Activated B cell treated with CpG ODN at 0.5 μM for 24 hours (primary cell): Measurements from ENCODE around the gene MTX3. TPM values are rescaled to one million over a fixed set of nuclear protein-coding genes. Genes with fewer than 3 reads are reported as not detected.

ENCODE experiments used
- ATAC-seq: fragments of 200-7000 bp; cut with Tn5 transposase; one replicate; pipeline ENCODE4 v1.10.0; 2021; ENCODE audit warnings: low read depth, mild to moderate bottlenecking, moderate library complexity
- CTCF ChIA-PET: fragments of 350-600 bp; sonication (Branson Sonifier 250); formaldehyde crosslinking; loops from one replicate; lab custom pipeline; 2021; ENCODE audit warnings: antibody characterized with exemption; lab: Charles Lee
- POLR2A ChIA-PET: fragments of 350-600 bp; sonication (Branson Sonifier 250); formaldehyde crosslinking; loops from one replicate; lab custom pipeline; 2021; ENCODE audit warnings: antibody characterized with exemption; lab: Charles Lee
- DNase-seq: peaks from one replicate; pipeline ENCODE4 v3.0.0; 2022
- H3K27ac Mint-ChIP-seq: one replicate; pipeline ENCODE4 v1.8.0; 2020; ENCODE audit warnings: mixed read lengths
- H3K27me3 Mint-ChIP-seq: one replicate; pipeline ENCODE4 v1.8.0; 2021; ENCODE audit warnings: mixed read lengths
- H3K36me3 Mint-ChIP-seq: one replicate; pipeline ENCODE4 v1.8.0; 2021; ENCODE audit warnings: low read depth, mixed read lengths
- H3K4me1 Mint-ChIP-seq: one replicate; pipeline ENCODE4 v1.8.0; 2021; ENCODE audit warnings: mixed read lengths
- H3K4me3 Mint-ChIP-seq: one replicate; pipeline ENCODE4 v1.8.0; 2020; ENCODE audit warnings: mild to moderate bottlenecking, mixed read lengths
- H3K9me3 Mint-ChIP-seq: one replicate; pipeline ENCODE4 v1.8.0; 2020; ENCODE audit warnings: mixed read lengths
- intact Hi-C: fragments of 100-400 bp; cut with micrococcal nuclease; formaldehyde crosslinking; loops from one replicate; pipeline ENCODE4 v1.15.1; 2024
- total RNA-seq: library from RNA; stranded (reverse); gene quantifications from 2 replicates; pipeline ENCODE4 v1.2.3, GENCODE V29; 2022
- TF ChIP-seq, protein P1 (sequence below): fragments of 200-600 bp; IDR thresholded peaks from one replicate; pipeline ENCODE4 v1.8.0; 2022; ENCODE audit warnings: antibody characterized with exemption, mild to moderate bottlenecking

The MTX3 gene
- total RNA-seq, 1 donor from 2014 or later, result 21.4 TPM

GRCh38 chr5:80025069-80025468 is 34.0 kb upstream of the MTX3 start:
- Mint-ChIP-seq H3K27ac (no peak overlapping the region), H3K36me3 (no peaks in the 10 kb centered on the region), H3K4me3 (no peak overlapping the region), H3K27me3 (peaks cover 19% of the 10 kb centered on the region), H3K4me1 (no peaks in the 10 kb centered on the region), H3K9me3 (no peaks in the 10 kb centered on the region)
- POLR2A ChIA-PET, result no interaction called here
- ATAC-seq, result no peak
- TF ChIP-seq, protein P1, sequence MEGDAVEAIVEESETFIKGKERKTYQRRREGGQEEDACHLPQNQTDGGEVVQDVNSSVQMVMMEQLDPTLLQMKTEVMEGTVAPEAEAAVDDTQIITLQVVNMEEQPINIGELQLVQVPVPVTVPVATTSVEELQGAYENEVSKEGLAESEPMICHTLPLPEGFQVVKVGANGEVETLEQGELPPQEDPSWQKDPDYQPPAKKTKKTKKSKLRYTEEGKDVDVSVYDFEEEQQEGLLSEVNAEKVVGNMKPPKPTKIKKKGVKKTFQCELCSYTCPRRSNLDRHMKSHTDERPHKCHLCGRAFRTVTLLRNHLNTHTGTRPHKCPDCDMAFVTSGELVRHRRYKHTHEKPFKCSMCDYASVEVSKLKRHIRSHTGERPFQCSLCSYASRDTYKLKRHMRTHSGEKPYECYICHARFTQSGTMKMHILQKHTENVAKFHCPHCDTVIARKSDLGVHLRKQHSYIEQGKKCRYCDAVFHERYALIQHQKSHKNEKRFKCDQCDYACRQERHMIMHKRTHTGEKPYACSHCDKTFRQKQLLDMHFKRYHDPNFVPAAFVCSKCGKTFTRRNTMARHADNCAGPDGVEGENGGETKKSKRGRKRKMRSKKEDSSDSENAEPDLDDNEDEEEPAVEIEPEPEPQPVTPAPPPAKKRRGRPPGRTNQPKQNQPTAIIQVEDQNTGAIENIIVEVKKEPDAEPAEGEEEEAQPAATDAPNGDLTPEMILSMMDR, result no peak
- CTCF ChIA-PET, result no interaction called here
- intact Hi-C loops, result no loop called here
- DNase-seq, result no peak

GRCh38 chr5:80010754-80011392 is 19.8 kb upstream of the MTX3 start:
- H3K9me3 Mint-ChIP-seq, result peaks cover 2% of the 10 kb centered on the region
- H3K36me3 Mint-ChIP-seq, result peaks cover 4% of the 10 kb centered on the region

GRCh38 chr5:80008995-80009765 is 18.1 kb upstream of the MTX3 start:
- DNase-seq, result no peak
- peaks cover 2% of the 10 kb centered on the region for H3K9me3 Mint-ChIP-seq
- no peaks in the 10 kb centered on the region for H3K4me1 Mint-ChIP-seq
- ChIA-PET CTCF (no interaction called here), POLR2A (no interaction called here)
- peaks cover 4% of the 10 kb centered on the region for H3K36me3 Mint-ChIP-seq
- no peaks in the 10 kb centered on the region for H3K27me3 Mint-ChIP-seq
- ATAC-seq, result no peak
- no peak overlapping the region for H3K27ac Mint-ChIP-seq
- no peak overlapping the region for H3K4me3 Mint-ChIP-seq
- TF ChIP-seq, protein P1, result no peak
- intact Hi-C loops, result no loop called here

More at GRCh38 chr5:80010754-80011392, 19.8 kb upstream of the MTX3 start:
- ATAC-seq (no peak), DNase-seq (no peak)
- CTCF ChIA-PET, result no interaction called here
- no peaks in the 10 kb centered on the region for H3K4me1 Mint-ChIP-seq
- intact Hi-C loops, result no loop called here
- POLR2A ChIA-PET, result no interaction called here
- no peak overlapping the region for H3K4me3 Mint-ChIP-seq
- H3K27ac Mint-ChIP-seq, result no peak overlapping the region
- TF ChIP-seq, protein P1, result no peak
- no peaks in the 10 kb centered on the region for H3K27me3 Mint-ChIP-seq

DNA sequence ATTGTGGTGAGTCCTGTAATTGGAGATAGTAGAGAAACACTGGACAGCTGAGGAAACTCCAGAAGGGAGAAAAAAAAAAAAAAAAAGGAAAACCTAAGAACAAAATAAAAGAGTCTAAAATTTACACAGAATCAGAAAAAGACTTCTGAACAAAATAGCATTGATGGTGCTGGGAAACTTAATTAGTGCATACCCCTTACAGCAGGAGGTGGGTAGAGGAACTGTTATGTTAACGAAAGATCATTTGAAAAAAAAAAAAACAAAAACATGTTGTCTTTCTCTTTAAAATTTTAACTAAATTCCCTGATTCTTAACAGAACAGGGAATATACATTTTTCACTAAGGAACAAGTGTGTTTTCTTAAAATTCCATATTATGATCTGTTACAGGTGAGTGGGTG is 11.6 kb upstream of the MTX3 start:
- ATAC-seq (no peak), DNase-seq (no peak)
- intact Hi-C loops, result no loop called here
- H3K36me3 Mint-ChIP-seq, result peaks cover 4% of the 10 kb centered on the region
- no peaks in the 10 kb centered on the region for H3K27me3 Mint-ChIP-seq
- ChIA-PET CTCF (no interaction called here), POLR2A (no interaction called here)
- TF ChIP-seq, protein P1, result no peak
- H3K4me1 Mint-ChIP-seq, result no peaks in the 10 kb centered on the region
- no peak overlapping the region for H3K4me3 Mint-ChIP-seq
- no peaks in the 10 kb centered on the region for H3K9me3 Mint-ChIP-seq
- no peak overlapping the region for H3K27ac Mint-ChIP-seq

DNA sequence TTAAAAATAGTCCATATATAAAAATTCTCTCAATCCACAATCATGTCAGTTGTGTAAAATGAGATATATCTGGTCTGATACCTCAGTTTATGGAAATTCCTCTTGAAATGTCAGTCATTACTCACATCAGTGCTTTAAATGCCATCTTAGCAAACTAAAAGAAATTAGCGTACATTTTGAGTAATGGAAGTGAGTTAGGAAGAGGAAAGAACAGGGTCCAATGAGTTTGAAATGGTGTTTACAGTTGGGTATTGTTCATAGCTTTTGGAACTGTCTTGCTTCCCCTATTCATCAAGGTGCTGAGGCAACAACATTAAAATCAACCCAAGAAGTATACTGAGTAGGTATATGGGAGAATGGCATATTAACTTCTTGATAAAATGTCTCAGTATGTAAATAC is 8.7 kb upstream of the MTX3 start:
- CTCF ChIA-PET, result no interaction called here
- POLR2A ChIA-PET, result no interaction called here
- ATAC-seq, result no peak
- TF ChIP-seq, protein P1, result no peak
- intact Hi-C loops, result loop anchor here (10.0 kb wide), 1 partner anchor 1305 kb away; the partner anchor contains the start of gene ZCCHC9
- no peaks in the 10 kb centered on the region for H3K9me3 Mint-ChIP-seq
- peaks cover 2% of the 10 kb centered on the region for H3K27me3 Mint-ChIP-seq
- no peaks in the 10 kb centered on the region for H3K4me1 Mint-ChIP-seq
- H3K4me3 Mint-ChIP-seq, result no peak overlapping the region
- H3K27ac Mint-ChIP-seq, result no peak overlapping the region
- H3K36me3 Mint-ChIP-seq, result no peaks in the 10 kb centered on the region
- no peak for DNase-seq
